Mucosa of stomach (tissue), 1 donor: ENCODE results near the gene KSR1.
A peak's percentile ranks its signal among the peaks of the same experiment; 100 is the strongest.

Experiments
- H3K27me3 ChIP-seq: one replicate; pipeline ENCODE4 v1.7.0; 2013; ENCODE audit warnings: mild to moderate bottlenecking, low read length; ENCODE audit not compliant: control insufficient read depth, insufficient read depth
- H3K36me3 ChIP-seq: one replicate; pipeline ENCODE4 v1.7.0; 2013; ENCODE audit warnings: low read length; ENCODE audit not compliant: control insufficient read depth, insufficient read depth
- H3K4me1 ChIP-seq: one replicate; pipeline ENCODE4 v1.7.0; 2013; ENCODE audit warnings: mild to moderate bottlenecking, low read length; ENCODE audit not compliant: control insufficient read depth, insufficient read depth
- H3K4me3 ChIP-seq: one replicate; pipeline ENCODE4 v1.7.0; 2013; ENCODE audit warnings: low read length
- H3K9ac ChIP-seq: one replicate; pipeline ENCODE4 v1.7.0; 2013; ENCODE audit warnings: mild to moderate bottlenecking, low read length, moderate library complexity
- H3K9me3 ChIP-seq: one replicate; pipeline ENCODE4 v1.7.0; 2013; ENCODE audit warnings: mild to moderate bottlenecking, low read length, moderate library complexity; ENCODE audit not compliant: control insufficient read depth
- donor health status: Pancreatic carcinoma.

The KSR1 gene

GRCh38 chr17:27478901-27479538, 22.8 kb downstream of the KSR1 start:
- Histone ChIP-seq H3K4me3 (no peak overlapping the region), H3K36me3 (no peaks in the 10 kb centered on the region), H3K9ac (no peak overlapping the region), H3K27me3 (no peaks in the 10 kb centered on the region), H3K4me1 (peaks cover 17% of the 10 kb centered on the region), H3K9me3 (no peaks in the 10 kb centered on the region)

GRCh38 chr17:27479838-27480237, 23.6 kb downstream of the KSR1 start:
- Histone ChIP-seq H3K27me3 (no peaks in the 10 kb centered on the region), H3K4me3 (no peak overlapping the region), H3K9ac (no peak overlapping the region), H3K4me1 (peaks cover 12% of the 10 kb centered on the region), H3K36me3 (no peaks in the 10 kb centered on the region), H3K9me3 (no peaks in the 10 kb centered on the region)

DNA sequence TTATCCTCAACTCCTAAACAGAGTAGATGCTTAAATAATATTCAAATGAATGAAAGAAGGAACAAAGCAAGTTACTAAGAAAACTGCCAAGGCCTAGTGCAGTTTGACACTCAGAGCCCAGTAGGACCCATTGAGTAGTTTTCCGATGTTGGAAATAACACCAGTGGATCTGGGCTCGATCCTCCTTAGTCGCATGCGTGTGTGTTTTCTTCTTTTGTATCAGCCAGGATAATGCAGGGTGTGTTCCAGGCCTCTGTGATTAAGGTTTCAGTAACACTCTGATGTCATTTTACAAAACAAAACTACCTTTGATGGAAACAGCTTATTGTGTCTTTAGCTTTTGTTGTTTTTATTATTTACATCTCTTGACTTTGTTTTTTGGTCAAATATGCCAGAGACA, 24.5 kb downstream of the KSR1 start:
- Histone ChIP-seq H3K9me3 (no peaks in the 10 kb centered on the region), H3K9ac (no peak overlapping the region), H3K27me3 (no peaks in the 10 kb centered on the region), H3K36me3 (no peaks in the 10 kb centered on the region), H3K4me3 (no peak overlapping the region), H3K4me1 (peaks cover 16% of the 10 kb centered on the region)

- no peak overlapping the region for H3K9ac ChIP-seq
- no peaks in the 10 kb centered on the region for H3K9me3 ChIP-seq
- no peak overlapping the region for H3K4me3 ChIP-seq
- H3K36me3 ChIP-seq: no peaks in the 10 kb centered on the region
- H3K4me1 ChIP-seq: peaks cover 18% of the 10 kb centered on the region
- no peaks in the 10 kb centered on the region for H3K27me3 ChIP-seq
Measured at GRCh38 chr17:27481327-27481726, 25.1 kb downstream of the KSR1 start.

DNA sequence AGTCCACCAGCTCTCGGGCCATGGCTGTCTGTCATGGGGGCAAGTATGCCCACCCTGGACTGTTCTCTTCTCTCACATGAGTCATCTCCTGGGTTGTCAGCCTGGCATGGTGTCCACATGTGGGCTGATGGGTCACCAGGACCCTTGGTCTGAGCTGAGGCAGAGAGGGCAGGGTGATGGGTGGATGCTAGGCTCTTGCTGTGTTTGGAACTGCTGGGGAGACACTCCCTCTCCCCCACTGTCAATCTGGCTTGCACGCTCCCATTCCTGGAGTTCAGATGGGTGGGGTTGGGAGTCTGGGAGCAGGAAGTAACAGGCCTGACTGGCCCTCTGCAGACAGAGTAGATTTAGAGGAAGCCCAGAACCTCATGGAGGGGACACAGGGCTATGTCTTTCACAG, 28.9 kb downstream of the KSR1 start:
- peaks cover 30% of the 10 kb centered on the region for H3K4me1 ChIP-seq
- no peaks in the 10 kb centered on the region for H3K36me3 ChIP-seq
- no peaks in the 10 kb centered on the region for H3K9me3 ChIP-seq
- no peak overlapping the region for H3K9ac ChIP-seq
- H3K27me3 ChIP-seq: no peaks in the 10 kb centered on the region
- H3K4me3 ChIP-seq: no peak overlapping the region

GRCh38 chr17:27485716-27486495, 29.7 kb downstream of the KSR1 start:
- no peak overlapping the region for H3K9ac ChIP-seq
- H3K4me3 ChIP-seq: no peak overlapping the region
- H3K36me3 ChIP-seq: no peaks in the 10 kb centered on the region
- no peaks in the 10 kb centered on the region for H3K27me3 ChIP-seq
- peaks cover 27% of the 10 kb centered on the region for H3K4me1 ChIP-seq
- no peaks in the 10 kb centered on the region for H3K9me3 ChIP-seq

- H3K4me3 ChIP-seq: no peak overlapping the region
- peaks cover 23% of the 10 kb centered on the region for H3K4me1 ChIP-seq
- H3K9me3 ChIP-seq: no peaks in the 10 kb centered on the region
- no peaks in the 10 kb centered on the region for H3K36me3 ChIP-seq
- H3K9ac ChIP-seq: no peak overlapping the region
- no peaks in the 10 kb centered on the region for H3K27me3 ChIP-seq
Measured at GRCh38 chr17:27486741-27487140, 30.5 kb downstream of the KSR1 start.

GRCh38 chr17:27488231-27488630, 32.0 kb downstream of the KSR1 start:
- Histone ChIP-seq H3K4me3 (no peak overlapping the region), H3K27me3 (no peaks in the 10 kb centered on the region), H3K9ac (no peak overlapping the region), H3K4me1 (peaks cover 23% of the 10 kb centered on the region), H3K9me3 (no peaks in the 10 kb centered on the region), H3K36me3 (no peaks in the 10 kb centered on the region)

- Histone ChIP-seq H3K36me3 (no peaks in the 10 kb centered on the region), H3K9me3 (no peaks in the 10 kb centered on the region), H3K27me3 (no peaks in the 10 kb centered on the region), H3K9ac (peak overlapping the region; percentile 2), H3K4me1 (peaks cover 30% of the 10 kb centered on the region), H3K4me3 (no peak overlapping the region)
Measured at GRCh38 chr17:27489045-27489715, 32.9 kb downstream of the KSR1 start.

DNA sequence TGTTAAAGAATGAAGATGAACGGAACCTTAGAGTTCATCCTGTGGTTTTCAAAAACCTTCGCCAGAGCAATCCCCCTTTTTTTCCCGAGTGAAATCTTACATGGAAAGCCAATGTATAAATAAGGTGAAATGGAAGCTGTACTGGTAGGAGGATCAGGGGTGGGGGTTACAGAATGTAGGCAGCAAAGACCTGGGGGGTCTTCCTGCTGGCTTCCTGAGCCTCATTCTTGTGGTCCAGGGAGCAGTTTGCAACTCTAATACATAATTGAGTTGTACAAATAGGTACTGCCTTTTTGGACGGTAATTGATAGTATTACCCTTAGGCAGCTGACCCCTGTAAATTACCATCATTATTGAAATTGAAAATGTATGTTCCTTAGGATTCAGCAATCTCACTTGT, 34.1 kb downstream of the KSR1 start:
- Histone ChIP-seq H3K27me3 (no peaks in the 10 kb centered on the region), H3K4me1 (peaks cover 31% of the 10 kb centered on the region), H3K4me3 (no peak overlapping the region), H3K36me3 (no peaks in the 10 kb centered on the region), H3K9me3 (no peaks in the 10 kb centered on the region), H3K9ac (no peak overlapping the region)

DNA sequence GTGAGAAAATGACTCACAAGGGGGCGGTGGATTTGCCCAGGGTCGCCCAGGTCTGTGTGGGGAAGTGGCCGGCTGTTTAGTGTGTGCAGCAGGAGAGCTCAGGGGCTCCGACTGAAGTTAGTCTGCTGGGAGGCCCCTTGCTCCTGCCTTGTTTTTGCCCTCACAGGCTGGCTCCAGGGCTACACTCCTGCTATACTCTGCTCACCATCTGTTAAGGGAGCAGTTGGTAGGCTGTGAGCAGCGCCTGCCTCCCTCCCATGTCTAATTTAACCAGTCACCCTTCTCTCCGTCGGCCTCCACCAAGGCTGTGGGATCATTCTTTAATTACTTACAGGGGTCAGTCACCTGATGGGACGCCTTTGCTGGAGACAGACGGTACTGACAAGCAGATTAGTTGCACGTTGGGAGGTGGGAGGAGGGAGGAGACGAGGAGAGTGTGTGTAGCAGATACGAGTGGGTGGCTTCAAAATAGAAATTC, 35.5 kb downstream of the KSR1 start:
- Histone ChIP-seq H3K9ac (no peak overlapping the region), H3K27me3 (no peaks in the 10 kb centered on the region), H3K36me3 (no peaks in the 10 kb centered on the region), H3K4me3 (no peak overlapping the region), H3K9me3 (no peaks in the 10 kb centered on the region), H3K4me1 (peaks cover 40% of the 10 kb centered on the region)

DNA sequence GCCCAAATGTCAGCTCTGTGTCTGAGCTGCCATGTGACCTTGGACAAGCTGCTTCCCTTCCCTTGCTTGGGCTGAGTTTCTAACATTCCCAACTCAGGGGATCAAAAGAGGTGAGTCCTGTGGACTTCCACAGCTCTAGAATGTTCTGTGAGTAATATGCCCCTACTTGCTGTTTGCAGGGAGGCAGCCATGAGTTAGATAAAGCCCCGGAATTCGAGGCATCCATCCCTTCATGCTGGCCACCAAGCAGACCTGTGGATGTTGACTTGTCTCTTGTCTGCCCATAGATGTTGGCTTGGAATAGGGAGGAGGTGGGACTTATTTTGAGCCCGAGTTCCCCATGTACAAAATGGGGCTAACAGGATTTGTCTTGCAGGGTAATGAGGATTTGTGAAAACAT, 36.2 kb downstream of the KSR1 start:
- Histone ChIP-seq H3K4me1 (peaks cover 47% of the 10 kb centered on the region), H3K9ac (no peak overlapping the region), H3K36me3 (no peaks in the 10 kb centered on the region), H3K4me3 (no peak overlapping the region), H3K27me3 (no peaks in the 10 kb centered on the region), H3K9me3 (no peaks in the 10 kb centered on the region)
